ENCODE results near the gene COX6A2. TPM values are rescaled to one million over a fixed set of nuclear protein-coding genes. Genes with fewer than 3 reads are reported as not detected.

The COX6A2 gene
- total RNA-seq, 4 donors from 2014 or later: not detected

- WGBS: 46% methylated on average over 3 of the region's 15 CpGs
- Histone ChIP-seq H3K4me1 (peaks cover 46% of the 10 kb centered on the region), H3K4me3 (peak overlapping the region; percentile 67), H3K27me3 (no peaks in the 10 kb centered on the region), H3K9me3 (no peaks in the 10 kb centered on the region), H3K36me3 (peaks cover 32% of the 10 kb centered on the region), H3K27ac (peak overlapping the region; percentile 89)
- DNase-seq (ENCODE audit: low spot score in 2 of 2): no peak
- no peak for TF ChIP-seq CTCF (IDR thresholded peaks at IDR 0.05)
- no peak for TF ChIP-seq POLR2AphosphoS5 (IDR thresholded peaks at IDR 0.05)
- TF ChIP-seq EP300 (IDR thresholded peaks at IDR 0.05): no peak
- TF ChIP-seq POLR2A (IDR thresholded peaks at IDR 0.05): no peak
These were observed 43.2 kb upstream of the COX6A2 start for GRCh38 chr16:31471241-31471874.

GRCh38 chr16:31470615-31471014 is 42.5 kb upstream of the COX6A2 start:
- DNase-seq (ENCODE audit: low spot score in 2 of 2): no peak
- Histone ChIP-seq H3K4me3 (no peak overlapping the region), H3K9me3 (no peaks in the 10 kb centered on the region), H3K36me3 (peaks cover 32% of the 10 kb centered on the region), H3K27me3 (no peaks in the 10 kb centered on the region), H3K4me1 (peaks cover 38% of the 10 kb centered on the region), H3K27ac (no peak overlapping the region)
- 78% methylated on average over 3 of the region's 3 CpGs for WGBS
- TF ChIP-seq POLR2AphosphoS5 (IDR thresholded peaks at IDR 0.05) (no peak), POLR2A (IDR thresholded peaks at IDR 0.05) (no peak), EP300 (IDR thresholded peaks at IDR 0.05) (no peak), CTCF (IDR thresholded peaks at IDR 0.05) (no peak)

- H3K36me3 ChIP-seq: peaks cover 40% of the 10 kb centered on the region
- DNase-seq (ENCODE audit: low spot score in 2 of 2): no peak
- peaks cover 22% of the 10 kb centered on the region for H3K4me1 ChIP-seq
- no peaks in the 10 kb centered on the region for H3K27me3 ChIP-seq
- H3K27ac ChIP-seq: no peak overlapping the region
- WGBS: 91% methylated on average over 5 of the region's 5 CpGs
- H3K4me3 ChIP-seq: no peak overlapping the region
- no peaks in the 10 kb centered on the region for H3K9me3 ChIP-seq
- TF ChIP-seq EP300 (IDR thresholded peaks at IDR 0.05) (no peak), POLR2AphosphoS5 (IDR thresholded peaks at IDR 0.05) (no peak), POLR2A (IDR thresholded peaks at IDR 0.05) (no peak), CTCF (IDR thresholded peaks at IDR 0.05) (no peak)
These were observed 39.7 kb upstream of the COX6A2 start for GRCh38 chr16:31467858-31468257.

- no peak for DNase-seq (ENCODE audit: low spot score in 2 of 2)
- Histone ChIP-seq H3K27ac (no peak overlapping the region), H3K9me3 (no peaks in the 10 kb centered on the region), H3K4me3 (no peak overlapping the region), H3K4me1 (peaks cover 16% of the 10 kb centered on the region), H3K36me3 (peaks cover 45% of the 10 kb centered on the region), H3K27me3 (no peaks in the 10 kb centered on the region)
- WGBS: 72% methylated on average over 5 of the region's 5 CpGs
- TF ChIP-seq EP300 (IDR thresholded peaks at IDR 0.05): no peak
- no peak for TF ChIP-seq POLR2A (IDR thresholded peaks at IDR 0.05)
- no peak for TF ChIP-seq POLR2AphosphoS5 (IDR thresholded peaks at IDR 0.05)
- TF ChIP-seq CTCF (IDR thresholded peaks at IDR 0.05): no peak
These were observed 39.1 kb upstream of the COX6A2 start for GRCh38 chr16:31467151-31467773.

GRCh38 chr16:31466381-31466841 is 38.3 kb upstream of the COX6A2 start:
- Histone ChIP-seq H3K4me3 (no peak overlapping the region), H3K27ac (no peak overlapping the region), H3K9me3 (no peaks in the 10 kb centered on the region), H3K4me1 (peaks cover 8% of the 10 kb centered on the region), H3K27me3 (no peaks in the 10 kb centered on the region), H3K36me3 (peaks cover 49% of the 10 kb centered on the region)
- DNase-seq (ENCODE audit: low spot score in 2 of 2): no peak
- WGBS: 95% methylated on average over 3 of the region's 18 CpGs
- TF ChIP-seq CTCF (IDR thresholded peaks at IDR 0.05) (no peak), POLR2AphosphoS5 (IDR thresholded peaks at IDR 0.05) (no peak)

Data from suprapubic skin (tissue), 4 donors.